ENCODE measurements around the gene HDAC9.

- TF ChIP-seq CTCF (IDR thresholded peaks at IDR 0.05 in 4 of 5, conservative IDR thresholded peaks at IDR 0.05 in 1 of 5), result no peak
- TF ChIP-seq POLR2A (IDR thresholded peaks at IDR 0.05), result no peak
Observed at GRCh38 chr7:18469316-18469715, 26.2 kb upstream of the HDAC9 start.
